CD4-positive, alpha-beta T cell treated with Interferon alpha-2 for 1 hour (primary cell): ENCODE data around the gene GNS.
A peak's percentile ranks its signal among the peaks of the same experiment; 100 is the strongest.

Experiments used
- DNase-seq, 2 donors: peaks; one replicate each; pipeline ENCODE4 v3.0.0-alpha.2; 2020 to 2022

The GNS gene

GRCh38 chr12:64671681-64672080 lies 87.5 kb downstream of the GNS start:
- DNase-seq = no peak

- DNase-seq = no peak
Observed at GRCh38 chr12:64670919-64671639, 88.1 kb downstream of the GNS start.

GRCh38 chr12:64670019-64670418 lies 89.2 kb downstream of the GNS start:
- peak in 1 of 2 donors; percentile 47 for DNase-seq

- DNase-seq = peak; percentile 49 to 83
Observed at GRCh38 chr12:64669270-64669842, 89.8 kb downstream of the GNS start.

GRCh38 chr12:64667793-64668192 lies 91.4 kb downstream of the GNS start:
- DNase-seq = no peak

- DNase-seq = no peak
Observed at GRCh38 chr12:64666054-64666914, 92.9 kb downstream of the GNS start.

GRCh38 chr12:64665514-64665913 lies 93.7 kb downstream of the GNS start:
- DNase-seq = peak; percentile 73 to 89
